AG04450 (cell line): ENCODE data around the gene MRPL12. TPM values are rescaled to one million over a fixed set of nuclear protein-coding genes. Genes with fewer than 3 reads are reported as not detected.

Experiments used
- CTCF ChIA-PET: fragments of 300-600, 350-600 bp; formaldehyde crosslinking; extraction: SDS; loops from one replicate; lab custom pipeline; 2022; ENCODE audit warnings: antibody characterized with exemption, inconsistent platforms; lab: Charles Lee
- POLR2A ChIA-PET: fragments of 350-600 bp; formaldehyde crosslinking; extraction: SDS; loops from one replicate; lab custom pipeline; 2021; ENCODE audit warnings: antibody characterized with exemption, inconsistent platforms; lab: Yijun Ruan, JAX
- DNase-seq: peaks from one replicate; pipeline ENCODE4 v3.0.0-alpha.2; 2011; ENCODE audit warnings: low read depth, low spot score
- H3K27ac ChIP-seq: one replicate; pipeline ENCODE4 v1.5.1; 2012; ENCODE audit warnings: low read depth, low read length, control low read depth
- H3K27me3 ChIP-seq: one replicate; pipeline ENCODE4 v1.6.0; 2012; ENCODE audit warnings: low read length; ENCODE audit not compliant: control insufficient read depth, insufficient read depth
- H3K4me3 ChIP-seq: 2 replicates; pipeline ENCODE4 v1.5.1; 2011; ENCODE audit warnings: mild to moderate bottlenecking, low read depth, low read length, control low read depth
- H3K9me3 ChIP-seq: 2 replicates; pipeline ENCODE4 v1.5.1; 2012; ENCODE audit warnings: low read length; ENCODE audit not compliant: control insufficient read depth, insufficient read depth
- CTCF ChIP-seq: IDR thresholded peaks from 2 replicates; pipeline ENCODE4 v1.5.1; 2011; ENCODE audit warnings: low read depth, low read length, control low read depth, inconsistent platforms
- polyA plus RNA-seq: library from polyadenylated mRNA; depleted of rRNA; stranded (reverse); fragments of >200 nt; gene quantifications from 2 replicates; pipeline ENCODE4 v1.2.3, GENCODE V29; 2011

The MRPL12 gene
- polyA plus RNA-seq, 1 experiment, result 52.1 TPM

- no peaks in the 10 kb centered on the region for H3K27me3 ChIP-seq
- CTCF ChIA-PET, result no interaction called here
- H3K9me3 ChIP-seq, result no peaks in the 10 kb centered on the region; the same call in 1 of the 2 replicates
- no peak overlapping the region for H3K27ac ChIP-seq
- POLR2A ChIA-PET, result interaction anchor here (1.0 to 1.1 kb wide), 2 partner anchors 8 to 11 kb away, joined by 3 read pairs; partner anchors contain the start of genes ARL16, HGS and MRPL12
- no peak for TF ChIP-seq CTCF
- H3K4me3 ChIP-seq, result no peak overlapping the region
- DNase-seq, result no peak
Observed at GRCh38 chr17:81691608-81692007, 11.6 kb upstream of the MRPL12 start.

GRCh38 chr17:81693509-81694210, 9.5 kb upstream of the MRPL12 start:
- ChIA-PET POLR2A (interaction anchor here (0.8 kb wide), 1 partner anchor 10 kb away, joined by 3 read pairs; the partner anchor contains the start of gene MRPL12), CTCF (no interaction called here)
- Histone ChIP-seq H3K27ac (no peak overlapping the region), H3K4me3 (no peak overlapping the region), H3K27me3 (no peaks in the 10 kb centered on the region), H3K9me3 (no peaks in the 10 kb centered on the region; the same call in 1 of the 2 replicates)
- TF ChIP-seq CTCF, result no peak
- no peak for DNase-seq

GRCh38 chr17:81694810-81695209, 8.4 kb upstream of the MRPL12 start:
- TF ChIP-seq CTCF, result no peak
- CTCF ChIA-PET, result no interaction called here
- H3K9me3 ChIP-seq, result no peaks in the 10 kb centered on the region; the same call in 1 of the 2 replicates
- H3K27ac ChIP-seq, result no peak overlapping the region
- no peak for DNase-seq
- POLR2A ChIA-PET, result interaction anchor here (1.5 kb wide), 1 partner anchor 9 kb away, joined by 6 read pairs; no protein-coding TSS in a partner anchor
- no peaks in the 10 kb centered on the region for H3K27me3 ChIP-seq
- no peak overlapping the region for H3K4me3 ChIP-seq

GRCh38 chr17:81695211-81695610, 8.0 kb upstream of the MRPL12 start:
- Histone ChIP-seq H3K27me3 (no peaks in the 10 kb centered on the region), H3K9me3 (no peaks in the 10 kb centered on the region; the same call in 1 of the 2 replicates), H3K27ac (no peak overlapping the region), H3K4me3 (no peak overlapping the region)
- no peak for TF ChIP-seq CTCF
- POLR2A ChIA-PET, result interaction anchor here (1.5 kb wide), 2 partner anchors 10 to 11 kb away, joined by 6 read pairs; partner anchors contain the start of genes ARL16 and HGS
- CTCF ChIA-PET, result no interaction called here
- DNase-seq, result no peak

- Histone ChIP-seq H3K4me3 (no peak overlapping the region), H3K9me3 (no peaks in the 10 kb centered on the region; the same call in 1 of the 2 replicates), H3K27ac (no peak overlapping the region), H3K27me3 (no peaks in the 10 kb centered on the region)
- POLR2A ChIA-PET, result interaction anchor here (0.6 to 1.5 kb wide), 4 partner anchors 10 to 226 kb away, joined by 3 to 6 read pairs (median 4); partner anchors contain the start of genes ARL16 and HGS
- no peak for DNase-seq
- no peak for TF ChIP-seq CTCF
- CTCF ChIA-PET, result no interaction called here
Observed at GRCh38 chr17:81695801-81696200, 7.4 kb upstream of the MRPL12 start.
